ENCODE results near the gene SHB. TPM values are rescaled to one million over a fixed set of nuclear protein-coding genes. Genes with fewer than 3 reads are reported as not detected.
"Not testable (repeated sequence)": the region's sequence is repeated elsewhere in the genome, so short reads cannot be mapped to it uniquely, and the experiment has no call there.

Gene SHB
- polyA plus RNA-seq, 4 donors: 14.8 to 24.6 (median 15.7) TPM

DNA sequence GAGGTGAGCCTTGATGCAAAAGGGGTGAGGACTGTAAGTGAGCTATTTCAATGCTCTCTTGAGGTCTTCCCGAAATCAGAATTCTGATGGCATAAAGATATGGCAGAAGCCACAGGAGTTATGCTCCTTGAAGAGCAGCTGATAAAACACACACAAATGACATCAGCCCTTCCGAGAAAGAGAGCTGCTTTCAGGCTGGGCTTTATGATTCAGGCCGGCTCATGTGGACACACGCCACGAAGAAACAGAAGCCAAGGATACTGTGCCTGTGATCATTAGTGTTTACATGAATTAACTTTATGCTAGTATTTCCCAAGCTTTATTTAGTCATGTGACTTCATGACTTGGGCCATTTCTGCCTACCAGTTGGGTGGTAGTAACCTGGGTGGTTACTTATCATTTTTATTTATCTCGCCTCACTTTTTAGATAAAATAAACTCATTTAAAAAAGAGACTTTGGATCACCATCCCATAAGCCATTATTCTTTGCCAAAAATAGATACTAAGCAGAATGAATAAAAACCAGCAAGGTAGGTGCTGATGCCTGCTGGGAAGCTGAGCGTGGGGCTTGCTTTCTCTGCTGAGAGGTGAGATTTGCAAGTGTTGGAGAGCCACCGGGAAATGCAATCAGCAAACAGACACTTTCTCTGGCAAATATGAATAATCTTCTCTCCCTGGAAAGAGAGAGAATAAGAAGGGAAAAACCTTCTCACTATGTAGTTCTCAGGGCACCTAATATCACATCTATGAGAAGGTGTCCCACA is 92.1 kb downstream of the SHB start:
- no peak for DNase-seq (ENCODE audit: low read depth in 4 of 4, low spot score in 3 of 4)

DNA sequence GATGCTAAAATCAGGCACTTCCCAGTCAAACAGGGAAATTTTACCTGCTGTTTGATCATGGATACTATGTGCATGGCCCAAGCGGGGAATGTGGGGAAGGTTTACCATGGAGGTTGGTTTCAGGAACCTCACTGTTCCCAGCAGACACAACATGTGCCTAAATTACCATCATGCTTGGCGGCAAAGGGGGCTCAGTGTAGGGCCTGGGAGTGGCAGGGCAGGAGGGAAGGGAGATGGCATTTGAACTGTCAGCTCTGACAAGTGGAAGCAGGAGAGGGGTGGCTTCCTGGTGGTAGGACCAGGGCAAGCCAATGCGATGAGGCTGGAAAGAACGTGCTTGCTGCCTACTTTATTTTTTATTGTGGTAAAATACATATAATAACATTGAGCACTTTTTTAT is 93.4 kb downstream of the SHB start:
- DNase-seq (ENCODE audit: low read depth in 4 of 4, low spot score in 3 of 4): no peak

DNA sequence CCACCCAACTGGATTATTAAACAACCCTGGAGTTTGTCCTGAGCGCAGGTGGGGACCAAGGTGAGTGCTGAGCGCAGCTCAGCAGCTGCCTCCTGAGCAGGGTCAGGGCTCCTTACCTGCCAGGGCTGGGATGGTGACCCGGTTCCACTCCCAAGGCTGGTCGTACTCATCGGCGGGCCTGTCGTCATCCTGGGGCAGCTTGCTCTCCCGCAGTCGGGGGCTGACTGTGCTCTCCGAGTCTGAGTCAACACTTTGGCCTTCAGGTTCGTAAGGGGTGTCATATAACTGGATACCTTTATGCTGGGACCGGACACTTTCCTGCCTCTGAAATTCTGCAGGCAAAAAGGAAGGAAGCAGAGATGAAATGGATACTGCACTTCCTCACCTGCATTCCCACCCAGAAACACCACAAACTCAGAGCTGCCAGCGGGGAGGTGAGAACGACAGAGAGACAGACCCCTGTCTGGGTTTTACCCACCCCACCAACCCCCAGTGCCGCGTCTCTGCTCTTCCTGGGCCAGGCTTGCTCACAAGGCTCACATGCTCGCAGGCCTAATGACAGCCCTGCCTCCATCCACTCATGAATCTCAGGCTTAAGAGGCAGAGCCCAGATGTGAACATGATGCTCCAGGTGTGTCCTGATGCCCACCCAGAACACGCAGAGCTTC is 94.4 kb downstream of the SHB start:
- no peak for DNase-seq (ENCODE audit: low read depth in 4 of 4, low spot score in 3 of 4)

DNA sequence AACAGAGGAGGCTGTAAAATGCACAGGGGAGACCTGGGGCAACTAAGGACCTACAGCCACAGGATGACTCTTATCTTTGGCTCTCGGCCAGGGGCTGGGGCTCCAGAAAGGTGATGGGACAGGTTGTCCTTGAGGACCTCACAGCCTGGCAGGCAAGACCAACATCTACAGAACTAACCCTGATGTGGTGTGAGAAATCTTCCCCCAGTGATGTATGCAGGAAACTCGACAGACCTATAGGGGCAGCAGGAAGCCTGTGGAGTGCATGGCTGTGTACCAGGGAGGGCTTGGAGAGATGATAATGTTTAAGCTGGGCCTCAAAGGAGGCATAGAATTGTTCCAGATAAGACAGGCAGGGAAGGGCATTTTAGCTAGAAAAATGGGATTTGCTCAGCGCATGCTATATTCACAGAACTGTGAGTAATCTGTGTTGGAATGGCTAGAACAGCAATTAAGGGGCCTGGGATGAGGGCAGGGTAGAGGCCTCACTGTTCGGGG is 96.6 kb downstream of the SHB start:
- no peak for DNase-seq (ENCODE audit: low read depth in 4 of 4, low spot score in 3 of 4)

DNA sequence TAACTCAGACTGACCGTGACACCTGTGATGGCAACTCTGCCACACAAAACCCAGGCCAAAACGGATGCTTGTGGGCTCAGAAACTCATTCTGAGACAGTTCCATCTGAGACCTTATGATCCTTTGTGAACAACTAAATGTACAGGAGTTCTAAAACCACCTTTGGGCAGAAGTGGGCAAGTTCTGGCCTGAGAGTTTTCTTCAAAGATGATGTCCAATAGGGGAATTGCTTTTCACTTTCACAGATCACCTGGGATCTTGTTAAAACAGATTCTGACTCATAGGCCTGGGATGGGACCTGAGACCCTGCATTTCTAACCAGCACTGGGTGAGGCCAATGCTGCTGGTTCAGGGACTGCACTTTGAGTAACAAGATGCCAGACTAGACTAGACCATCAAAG is 97.3 kb downstream of the SHB start:
- no peak for DNase-seq (ENCODE audit: low read depth in 4 of 4, low spot score in 3 of 4)

DNA sequence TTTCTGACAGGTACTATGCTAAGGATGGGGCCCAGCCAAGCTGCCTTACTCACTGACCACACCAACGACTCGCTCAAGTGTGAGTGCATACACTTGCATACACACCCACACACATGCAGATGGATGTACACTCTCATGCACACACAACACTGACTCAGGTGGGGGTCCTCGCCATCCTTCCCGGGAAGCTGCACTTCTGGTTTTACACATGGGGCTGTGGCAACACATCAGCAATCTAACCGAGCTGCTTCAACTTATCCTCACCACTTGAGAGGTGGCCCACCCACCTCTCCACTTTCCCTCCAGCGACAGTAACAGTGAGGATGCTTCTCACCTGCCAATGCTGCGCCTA is 97.9 kb downstream of the SHB start:
- no peak for DNase-seq (ENCODE audit: low read depth in 4 of 4, low spot score in 3 of 4)

DNA sequence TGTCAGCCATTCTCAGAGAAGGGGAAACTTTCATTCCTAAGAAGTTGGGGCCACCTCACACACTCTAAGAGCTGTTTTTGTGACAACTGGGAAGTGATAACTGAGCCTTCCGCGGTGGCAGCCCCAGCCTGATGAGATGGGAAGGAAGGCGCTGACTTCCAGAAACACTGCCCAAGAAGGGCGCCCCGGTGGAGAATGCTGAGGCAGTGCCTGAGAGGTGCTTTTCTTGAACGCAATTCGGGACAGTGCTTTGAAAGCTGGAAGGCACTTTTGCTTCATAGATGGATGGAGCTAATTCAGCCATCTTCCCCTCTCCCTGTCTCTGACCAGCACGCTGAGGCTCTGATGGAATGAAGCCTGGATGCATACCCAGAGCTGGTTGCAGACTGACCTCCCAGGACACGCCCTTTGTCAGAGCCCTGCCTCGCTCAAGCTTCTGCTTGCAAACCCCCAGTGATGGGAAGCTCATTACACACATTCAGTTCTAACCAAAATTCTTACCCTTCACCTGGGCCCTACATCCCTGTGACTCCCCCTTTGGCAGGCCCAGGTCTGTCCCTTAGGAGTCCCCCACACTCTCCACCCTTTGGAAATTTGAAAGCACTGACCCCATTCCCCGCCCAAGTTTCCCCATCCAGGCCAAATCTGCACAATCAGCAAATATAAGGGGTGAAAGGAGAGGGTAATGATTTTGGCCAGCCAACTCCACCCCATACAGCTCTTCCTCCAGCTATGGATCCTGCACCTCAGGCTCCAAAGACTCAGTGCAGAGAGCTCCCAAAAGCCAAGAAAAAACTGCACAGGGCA is 98.5 kb downstream of the SHB start:
- DNase-seq (ENCODE audit: low read depth in 4 of 4, low spot score in 3 of 4): no peak

DNA sequence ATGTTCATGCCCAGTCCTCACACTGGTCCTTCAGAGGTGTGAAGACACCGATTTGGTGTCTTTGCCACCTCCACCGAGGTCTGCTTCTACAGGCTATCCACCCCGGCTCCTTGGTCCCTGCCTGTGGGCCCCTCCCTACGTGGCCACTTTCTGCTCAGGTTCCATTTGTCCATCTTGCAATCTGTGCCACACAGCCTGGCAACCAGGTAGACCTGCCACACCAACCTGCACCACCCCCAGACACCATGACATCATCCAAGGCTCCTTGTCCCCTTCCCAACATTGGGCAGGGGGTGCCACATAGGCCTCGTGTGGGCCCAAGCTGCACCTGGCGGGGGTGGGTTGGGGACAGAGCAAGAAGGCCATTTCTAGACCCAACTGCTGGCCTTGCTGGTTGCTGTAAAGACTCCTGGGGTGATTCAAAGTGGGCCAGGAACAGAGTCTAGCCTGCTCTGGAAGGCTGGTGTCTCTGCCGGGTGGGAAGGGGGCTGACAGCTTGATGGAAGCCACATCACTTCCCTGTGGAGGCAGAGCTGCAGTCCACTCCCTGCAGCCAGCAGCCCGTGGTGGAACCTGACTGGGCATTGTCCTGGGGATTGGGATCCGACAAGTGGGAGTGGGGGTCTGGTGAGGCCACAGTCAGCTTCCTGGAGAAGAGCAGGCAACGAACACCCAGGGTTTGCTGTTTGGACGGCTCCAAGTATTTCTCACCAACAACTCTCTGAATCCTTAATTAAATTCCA is 99.3 kb downstream of the SHB start:
- DNase-seq (ENCODE audit: low read depth in 4 of 4, low spot score in 3 of 4): no peak

DNA sequence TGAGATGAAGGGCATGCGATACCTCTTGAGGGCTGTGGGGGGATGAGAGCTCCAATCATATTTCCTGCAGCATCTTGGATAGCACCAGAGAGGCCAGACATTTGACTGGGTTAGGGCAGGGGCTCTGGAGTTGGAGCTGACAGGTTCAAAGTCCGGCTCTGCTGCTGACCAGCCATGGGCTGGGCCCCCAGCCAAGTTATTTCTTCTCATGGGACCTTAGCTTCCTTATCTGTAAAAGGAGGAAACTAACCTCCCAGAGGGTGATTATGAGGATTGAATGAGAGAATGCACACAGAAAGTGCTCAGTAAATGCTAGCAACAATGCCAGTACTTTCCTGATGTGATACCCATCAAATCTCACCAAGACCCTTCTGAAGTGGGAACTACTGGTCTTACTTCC is 99.9 kb downstream of the SHB start:
- DNase-seq (ENCODE audit: low read depth in 4 of 4, low spot score in 3 of 4): no peak

DNA sequence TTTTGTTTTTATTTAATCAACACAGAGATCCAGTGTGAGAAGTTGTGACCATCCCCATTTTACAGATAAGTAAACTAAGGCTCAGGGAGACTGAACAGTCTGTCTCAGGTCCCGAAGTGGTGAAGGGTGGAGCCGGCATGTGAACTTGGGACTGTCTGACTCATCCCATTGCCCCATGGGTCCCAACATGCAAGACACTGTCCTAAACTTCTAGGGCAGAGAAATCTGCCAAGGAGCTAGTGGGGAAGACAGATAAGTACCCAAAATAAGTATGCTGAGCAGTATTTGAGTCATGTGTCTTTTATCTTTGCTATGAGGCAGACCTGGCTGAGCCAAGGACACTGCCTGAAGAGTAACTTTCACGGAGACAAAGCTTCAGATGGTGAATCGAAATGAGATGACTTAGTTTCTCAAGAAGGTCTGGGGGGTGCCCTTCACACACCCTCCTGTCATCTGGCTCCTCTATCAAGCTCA is 100.8 kb downstream of the SHB start:
- DNase-seq (ENCODE audit: low read depth in 4 of 4, low spot score in 3 of 4): no peak

DNA sequence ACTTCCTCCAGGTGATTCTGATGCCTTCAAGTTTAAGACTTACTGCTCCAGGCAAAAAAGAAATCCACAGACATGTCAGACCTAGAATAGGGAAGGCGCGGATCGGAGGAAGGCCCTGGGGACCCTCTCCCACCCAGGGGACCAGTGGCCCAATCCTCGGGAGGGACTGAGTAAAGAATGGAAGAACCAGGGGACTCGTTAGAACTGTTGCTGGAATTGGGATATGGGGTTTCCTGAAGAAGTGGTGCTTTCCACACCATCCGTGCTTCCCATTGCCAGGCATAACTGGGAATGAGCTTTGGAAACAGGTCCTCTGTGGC is 101.3 kb downstream of the SHB start:
- no peak for DNase-seq (ENCODE audit: low read depth in 4 of 4, low spot score in 3 of 4)

DNA sequence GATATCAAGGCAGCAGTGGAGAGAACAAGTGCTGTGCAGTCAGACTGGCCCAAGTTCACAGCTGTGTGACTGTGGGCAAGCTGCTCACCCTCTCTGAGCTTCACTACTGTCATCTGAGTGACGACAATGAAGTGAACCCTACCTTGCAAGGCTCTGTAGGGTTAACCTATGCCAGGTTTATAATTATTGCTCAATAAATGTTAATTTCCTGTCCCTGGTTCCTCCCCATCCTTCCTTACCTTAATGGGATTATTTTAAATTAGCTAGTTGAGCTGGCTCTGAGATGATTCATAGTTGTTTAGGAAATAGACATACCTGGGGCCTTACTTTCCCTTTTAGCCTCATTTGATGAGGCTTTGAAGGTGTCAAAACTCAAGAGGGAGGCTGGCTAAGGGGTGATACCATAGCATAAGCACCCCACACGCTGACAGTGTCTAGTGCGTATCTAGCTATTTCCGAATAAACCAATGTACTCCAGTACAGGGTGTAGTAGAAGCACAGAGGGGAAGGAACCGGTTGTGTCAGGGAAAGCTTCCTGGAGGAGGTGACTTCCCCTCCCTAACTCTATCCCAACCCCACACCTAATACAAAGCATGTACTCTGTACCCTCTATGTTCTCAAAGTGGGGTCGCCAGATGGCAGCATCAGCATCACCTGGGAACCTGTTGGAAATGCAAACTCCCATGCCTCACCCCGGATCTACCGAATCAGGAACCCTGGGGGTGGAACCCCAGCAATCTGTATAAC is 101.8 kb downstream of the SHB start:
- no peak for DNase-seq (ENCODE audit: low read depth in 4 of 4, low spot score in 3 of 4)

DNA sequence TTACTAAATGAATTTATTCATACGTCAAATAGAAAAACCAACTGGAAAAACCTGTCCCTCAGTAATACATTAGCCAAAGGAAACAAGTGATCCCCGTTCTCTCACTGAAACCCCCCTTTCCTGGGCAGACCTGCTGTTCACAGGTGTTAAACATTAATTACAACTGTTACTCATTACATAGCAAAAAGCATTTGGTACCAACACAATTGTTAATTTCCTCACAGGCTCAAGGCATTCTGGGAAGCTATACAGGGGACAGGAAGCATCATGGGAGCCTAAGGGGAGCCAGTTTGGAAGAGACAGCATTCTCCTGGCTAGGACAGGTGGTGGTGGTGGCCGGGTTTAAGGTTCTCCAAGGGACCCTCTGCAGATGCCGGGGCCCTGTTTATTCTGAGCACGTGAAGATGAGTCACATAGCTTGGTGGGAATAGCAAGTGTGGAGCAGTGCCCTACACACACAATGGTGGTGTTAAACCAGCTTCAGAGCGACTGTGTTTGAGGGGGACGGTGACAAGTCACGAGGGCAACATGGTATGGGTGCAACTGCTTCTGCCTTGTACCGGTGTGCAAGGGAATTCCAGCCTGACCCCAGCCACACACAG is 102.5 kb downstream of the SHB start:
- DNase-seq (ENCODE audit: low read depth in 4 of 4, low spot score in 3 of 4): peak in 3 of 4 donors; percentile 67 to 73 (median 72)

DNA sequence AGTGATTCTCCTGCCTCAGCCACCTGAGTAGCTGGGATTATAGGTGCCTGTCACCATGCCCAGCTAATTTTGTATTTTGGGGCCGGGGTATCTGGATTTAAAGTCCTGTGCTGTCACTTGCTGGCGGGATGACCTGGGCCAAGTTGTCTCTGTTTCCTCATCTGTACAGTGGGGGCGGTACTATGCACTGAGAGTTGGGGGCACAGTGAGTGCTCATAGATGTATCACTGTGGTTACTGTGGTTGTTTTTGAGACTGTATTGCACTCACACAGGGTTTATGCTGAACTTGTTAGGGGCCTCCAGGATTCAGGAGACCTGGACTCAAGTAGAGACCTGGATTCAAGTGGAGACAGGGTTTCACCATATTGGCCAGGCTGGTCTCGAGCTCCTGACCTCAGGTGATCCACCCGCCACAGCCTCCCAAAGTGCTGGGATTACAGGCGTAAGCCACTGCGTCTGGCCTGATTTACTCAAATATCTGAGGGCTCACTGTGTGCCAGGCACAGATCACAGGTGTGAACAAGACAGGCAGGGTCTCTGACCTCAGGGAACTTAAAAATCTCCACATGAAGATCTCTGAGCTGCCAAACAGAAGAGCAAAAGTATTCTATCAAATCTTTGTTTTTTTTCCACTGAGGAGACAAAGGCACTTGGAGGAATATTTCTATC is 103.2 kb downstream of the SHB start:
- DNase-seq (ENCODE audit: low read depth in 4 of 4, low spot score in 3 of 4): not testable (repeated sequence)

DNA sequence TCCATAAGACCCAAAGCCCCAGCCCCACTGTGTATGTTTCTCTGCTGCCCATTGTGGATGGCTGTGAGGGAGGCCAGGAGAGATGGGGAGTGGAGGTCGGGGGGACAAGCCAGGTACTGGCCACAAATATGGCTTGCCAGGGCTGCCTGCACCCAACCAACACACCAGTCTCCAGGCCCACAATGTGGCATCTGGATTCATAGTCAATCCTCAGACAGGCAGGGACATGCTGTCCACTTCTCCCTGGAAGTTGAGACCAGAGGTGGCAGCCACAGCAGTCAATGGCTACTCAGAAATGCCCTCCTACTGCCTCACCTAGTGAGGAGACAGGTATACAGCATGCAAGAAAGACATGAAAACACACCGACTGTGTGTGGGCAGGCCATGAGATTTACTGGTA is 103.9 kb downstream of the SHB start:
- DNase-seq (ENCODE audit: low read depth in 4 of 4, low spot score in 3 of 4): no peak

DNA sequence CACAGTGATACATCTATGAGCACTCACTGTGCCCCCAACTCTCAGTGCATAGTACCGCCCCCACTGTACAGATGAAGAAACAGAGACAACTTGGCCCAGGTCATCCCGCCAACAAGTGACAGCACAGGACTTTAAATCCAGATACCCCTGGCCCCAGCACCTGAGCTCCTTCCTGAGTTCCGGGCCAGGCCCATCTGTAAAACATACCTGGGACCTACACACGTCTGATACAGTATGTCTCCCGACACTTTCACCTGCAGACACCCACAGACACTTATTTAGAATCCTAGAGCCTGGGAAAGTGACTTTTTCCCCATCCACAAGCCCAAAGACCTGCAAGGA is 104.3 kb downstream of the SHB start:
- DNase-seq (ENCODE audit: low read depth in 4 of 4, low spot score in 3 of 4): no peak

DNA sequence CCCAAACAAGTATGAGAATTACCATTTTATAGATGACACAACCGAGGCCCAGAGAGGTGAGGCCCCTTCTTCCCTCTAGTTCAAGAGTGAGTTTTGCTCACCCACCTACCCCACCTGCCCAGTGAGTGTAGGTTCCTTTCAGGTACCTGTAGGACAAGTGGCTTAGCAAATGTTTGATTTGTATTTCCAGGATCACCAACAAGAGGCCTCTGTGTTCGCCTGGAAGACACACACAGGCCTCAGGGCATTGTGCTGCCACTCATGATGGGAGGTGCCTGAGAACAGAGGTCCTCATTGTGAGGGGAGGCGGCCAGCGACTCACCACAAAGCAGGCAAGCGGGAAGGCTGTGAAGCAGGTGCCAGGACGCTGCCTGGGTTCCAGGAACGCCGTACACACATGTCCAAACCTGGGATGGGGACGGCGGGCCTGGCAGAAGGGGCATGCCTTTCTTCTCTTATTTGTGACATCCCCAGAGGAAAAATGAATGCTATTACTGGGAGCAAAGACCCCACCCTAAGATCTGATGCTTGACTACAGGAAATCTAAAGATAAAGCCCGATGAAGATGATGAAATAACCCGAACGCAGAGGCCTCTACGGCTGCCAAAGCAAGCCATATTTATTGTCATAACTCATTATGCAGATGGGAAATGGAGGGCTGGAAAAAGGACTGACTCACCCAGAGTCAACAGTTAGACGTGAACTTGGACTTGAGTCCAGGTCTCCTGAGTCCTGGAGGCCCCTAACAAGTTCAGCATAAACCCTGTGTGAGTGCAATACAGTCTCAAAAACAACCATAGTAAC is 104.9 kb downstream of the SHB start:
- no peak for DNase-seq (ENCODE audit: low read depth in 4 of 4, low spot score in 3 of 4)

DNA sequence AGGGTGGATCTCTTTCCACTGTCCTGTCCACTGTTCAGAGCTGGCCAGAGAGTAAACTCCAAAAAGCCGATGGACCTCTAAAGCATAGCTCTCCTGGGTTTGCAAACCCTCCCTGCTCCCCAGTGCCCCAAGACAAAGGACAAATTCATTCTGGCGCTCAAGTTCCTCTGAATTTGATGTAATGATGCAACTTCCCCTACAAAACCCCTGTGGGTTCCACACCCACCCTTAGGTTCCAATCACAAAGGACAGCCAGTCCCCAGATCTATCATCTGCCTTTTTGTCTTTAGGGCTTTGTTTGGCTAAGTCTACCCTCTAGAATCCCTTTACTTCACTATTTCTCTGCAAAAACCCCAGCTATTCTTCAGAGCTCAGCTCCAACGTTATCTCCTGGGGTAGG is 107.7 kb downstream of the SHB start:
- no peak for DNase-seq (ENCODE audit: low read depth in 4 of 4, low spot score in 3 of 4)

All from right renal pelvis (tissue), 4 donors.